Measurements from ENCODE around the gene CUX1.
"Not testable (repeated sequence)": the region's sequence is repeated elsewhere in the genome, so short reads cannot be mapped to it uniquely, and the experiment has no call there.

Gene CUX1

DNA sequence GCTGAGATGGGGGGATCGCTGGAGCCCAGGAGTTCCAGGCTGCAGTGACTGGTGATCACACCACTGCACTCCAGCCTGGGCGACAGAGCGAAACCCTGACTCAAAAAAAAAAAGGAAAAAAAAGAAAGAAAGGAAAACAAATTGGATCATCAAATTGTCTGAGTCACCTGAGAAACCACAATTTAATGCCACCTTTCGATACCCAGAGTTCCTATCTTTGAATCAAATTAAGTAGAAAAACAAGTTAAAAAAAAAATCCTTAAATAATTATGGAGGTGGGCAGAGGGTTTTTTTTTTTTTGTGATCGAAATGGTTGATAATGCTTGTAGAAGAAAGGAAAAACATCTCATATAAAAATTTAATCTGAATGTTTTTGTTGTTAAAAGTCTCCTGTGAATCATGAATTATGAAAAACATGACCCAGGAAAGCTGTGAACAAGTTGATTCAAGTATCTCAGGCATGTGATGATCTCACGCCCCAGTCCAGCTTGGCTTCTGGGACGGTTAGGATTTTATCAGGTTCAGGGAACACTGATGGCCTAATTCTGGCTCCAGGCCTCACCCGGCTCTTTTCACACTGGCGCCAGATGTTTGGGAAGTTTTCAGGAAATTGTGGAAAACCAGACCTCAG lies 25.3 kb upstream of the CUX1 start:
- Mint-ChIP-seq H3K36me3 (ENCODE audit: low read depth) (no peaks in the 10 kb centered on the region), H3K4me1 (peaks cover 6% of the 10 kb centered on the region), H3K4me3 (no peak overlapping the region), H3K27me3 (ENCODE audit: low read depth, poor library complexity) (peaks cover 7% of the 10 kb centered on the region), H3K9me3 (peaks cover 16% of the 10 kb centered on the region), H3K27ac (no peak overlapping the region)
- DNase-seq, result no peak
- no peak for TF ChIP-seq CTCF (IDR thresholded peaks at IDR 0.05)

GRCh38 chr7:101792682-101793071 lies 24.7 kb upstream of the CUX1 start:
- H3K27ac Mint-ChIP-seq; H3K4me3 Mint-ChIP-seq; DNase-seq; H3K4me1 Mint-ChIP-seq; H3K36me3 Mint-ChIP-seq (ENCODE audit: low read depth): not testable (repeated sequence)
- peaks cover 16% of the 10 kb centered on the region for H3K9me3 Mint-ChIP-seq
- H3K27me3 Mint-ChIP-seq (ENCODE audit: low read depth, poor library complexity), result peaks cover 10% of the 10 kb centered on the region

DNA sequence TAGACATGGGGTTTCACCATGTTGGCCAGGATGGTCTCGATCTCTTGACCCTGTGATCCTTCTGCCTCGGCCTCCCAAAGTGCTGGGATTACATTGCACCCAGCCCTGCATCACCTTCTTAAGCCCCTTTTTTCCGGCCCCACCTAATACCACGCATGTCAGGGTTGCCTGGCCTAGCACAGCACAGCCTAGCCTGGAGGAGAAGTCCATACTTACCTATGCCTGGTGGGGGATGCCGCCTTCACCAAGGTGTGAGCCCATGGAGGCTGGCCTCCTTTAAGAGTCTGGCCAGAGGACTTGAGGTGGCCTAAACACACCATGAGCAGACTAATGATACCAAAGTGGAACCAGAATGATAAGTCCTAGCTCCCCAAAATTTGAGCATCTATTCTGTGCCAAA lies 22.0 kb upstream of the CUX1 start:
- no peak for DNase-seq
- no peak for TF ChIP-seq CTCF (IDR thresholded peaks at IDR 0.05)
- no peak overlapping the region for H3K4me3 Mint-ChIP-seq
- H3K4me1 Mint-ChIP-seq, result peaks cover 7% of the 10 kb centered on the region
- H3K27ac Mint-ChIP-seq, result no peak overlapping the region
- H3K36me3 Mint-ChIP-seq (ENCODE audit: low read depth), result no peaks in the 10 kb centered on the region
- H3K9me3 Mint-ChIP-seq, result peaks cover 4% of the 10 kb centered on the region
- H3K27me3 Mint-ChIP-seq (ENCODE audit: low read depth, poor library complexity), result peaks cover 10% of the 10 kb centered on the region

- not testable (repeated sequence) for DNase-seq; H3K27ac Mint-ChIP-seq; H3K4me3 Mint-ChIP-seq; H3K36me3 Mint-ChIP-seq (ENCODE audit: low read depth); H3K9me3 Mint-ChIP-seq
- Mint-ChIP-seq H3K27me3 (ENCODE audit: low read depth, poor library complexity) (peaks cover 14% of the 10 kb centered on the region), H3K4me1 (peaks cover 15% of the 10 kb centered on the region)
Observed at GRCh38 chr7:101798173-101798572, 19.3 kb upstream of the CUX1 start.

DNA sequence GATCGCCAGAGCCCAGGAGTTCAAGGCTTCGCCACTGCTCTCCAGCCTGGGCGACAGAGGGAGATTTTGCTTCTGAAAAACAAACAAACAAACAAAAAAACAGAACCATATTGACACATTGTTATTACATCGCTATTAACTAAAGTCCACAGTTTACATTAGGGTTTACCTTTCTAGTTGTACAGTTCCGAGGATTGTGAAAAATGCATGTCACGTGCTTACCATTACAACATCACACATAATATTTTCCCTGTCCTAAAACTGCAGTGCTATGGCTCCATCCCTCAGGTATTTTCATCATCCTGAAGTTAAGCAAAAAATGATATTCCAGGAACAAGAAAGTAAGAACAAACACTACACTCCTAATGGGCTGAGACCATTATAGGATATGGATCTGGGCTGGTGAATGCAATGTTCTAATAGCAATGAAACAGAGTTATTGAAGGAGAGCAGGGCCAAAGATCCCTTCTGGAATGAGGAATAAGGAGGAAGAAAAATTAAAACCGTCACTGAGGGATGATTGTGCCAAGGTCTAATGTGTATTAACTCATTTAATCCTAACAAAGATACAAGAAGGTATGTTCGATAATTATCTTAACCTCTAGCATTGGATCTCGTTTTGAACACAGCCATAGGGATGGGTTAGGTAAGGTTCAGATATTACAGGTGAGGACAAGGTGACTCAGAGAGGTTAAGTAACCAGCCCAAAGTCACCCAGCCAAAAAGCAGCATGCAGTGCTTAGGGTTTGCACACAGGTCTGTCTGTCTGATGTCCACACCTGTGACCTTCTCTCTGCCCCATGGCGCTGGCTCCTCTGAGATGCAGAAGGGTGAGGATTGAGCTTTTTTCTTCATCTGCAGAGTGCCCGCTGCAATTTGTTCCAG lies 14.0 kb upstream of the CUX1 start:
- Mint-ChIP-seq H3K36me3 (ENCODE audit: low read depth) (no peaks in the 10 kb centered on the region), H3K4me1 (peaks cover 37% of the 10 kb centered on the region), H3K9me3 (no peaks in the 10 kb centered on the region), H3K27me3 (ENCODE audit: low read depth, poor library complexity) (peaks cover 30% of the 10 kb centered on the region), H3K27ac (no peak overlapping the region), H3K4me3 (peak overlapping the region; percentile 69)
- DNase-seq, result no peak
- TF ChIP-seq CTCF (IDR thresholded peaks at IDR 0.05), result no peak

GRCh38 chr7:101804088-101804963 lies 13.1 kb upstream of the CUX1 start:
- Mint-ChIP-seq H3K4me3 (peak overlapping the region; percentile 69), H3K36me3 (ENCODE audit: low read depth) (no peaks in the 10 kb centered on the region), H3K4me1 (peaks cover 42% of the 10 kb centered on the region), H3K27me3 (ENCODE audit: low read depth, poor library complexity) (peaks cover 30% of the 10 kb centered on the region), H3K27ac (peak overlapping the region; percentile 16), H3K9me3 (no peaks in the 10 kb centered on the region)
- no peak for TF ChIP-seq CTCF (IDR thresholded peaks at IDR 0.05)
- DNase-seq, result no peak
